SW480 (cell line): ENCODE results near the gene TMEM161A.
"Not testable (repeated sequence)": the region's sequence is repeated elsewhere in the genome, so short reads cannot be mapped to it uniquely, and the experiment has no call there.

Experiments
- DNase-seq: peaks from one replicate; pipeline ENCODE4 v3.0.0-alpha.2; 2016; ENCODE audit warnings: low spot score

The TMEM161A gene

DNA sequence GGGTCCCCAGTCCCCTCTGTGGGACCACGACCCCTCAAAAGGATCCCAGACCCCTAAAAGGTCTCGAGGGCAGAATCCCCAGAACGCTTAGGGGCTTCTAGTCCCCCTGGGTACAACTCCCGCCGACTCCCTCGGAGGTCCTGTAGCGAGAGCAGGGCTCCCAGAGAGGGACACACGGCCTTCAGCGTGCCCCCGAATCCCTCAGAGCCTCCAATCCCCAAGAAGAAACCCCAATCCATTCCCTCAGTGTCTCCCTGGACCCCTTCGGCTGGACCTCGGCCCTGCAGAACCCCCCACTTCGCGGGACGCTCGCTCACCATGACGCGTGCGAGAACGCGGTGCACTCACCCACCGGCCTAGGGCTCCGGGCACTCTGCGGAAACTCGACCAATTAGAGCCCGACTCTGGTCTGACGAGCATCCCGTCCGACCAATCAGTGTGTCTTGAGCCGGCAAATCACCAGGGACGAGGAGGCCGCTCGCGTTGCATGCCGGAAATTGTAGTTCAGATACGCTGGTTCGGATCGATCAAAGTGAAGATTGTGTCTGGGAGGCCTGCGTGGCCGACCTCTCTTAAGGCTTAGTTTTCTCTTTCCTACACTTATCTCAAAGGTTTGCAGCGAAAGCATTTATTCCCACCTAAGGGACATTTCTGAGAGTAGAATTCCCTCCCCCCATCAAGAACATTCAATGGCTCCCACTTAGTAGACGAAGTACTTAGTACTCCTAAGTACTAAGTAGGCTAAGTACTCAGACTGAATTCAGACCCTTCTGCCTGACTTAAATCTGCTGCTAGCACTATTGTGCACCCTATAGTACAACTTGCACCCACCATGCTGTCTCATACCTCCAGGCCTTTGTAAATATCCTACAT lies at the start of gene TMEM161A:
Gene TMEM161A, minus strand, starts transcription at position 370 of the 873 bp plus-strand sequence. Its CDS starts 50 bp downstream, at position 320.
- peak; percentile 97 for DNase-seq

GRCh38 chr19:19186742-19187141 lies 48.5 kb upstream of the TMEM161A start:
- DNase-seq, result no peak

- peak; percentile 54 for DNase-seq
Measured at GRCh38 chr19:19185853-19186740, 47.8 kb upstream of the TMEM161A start.

DNA sequence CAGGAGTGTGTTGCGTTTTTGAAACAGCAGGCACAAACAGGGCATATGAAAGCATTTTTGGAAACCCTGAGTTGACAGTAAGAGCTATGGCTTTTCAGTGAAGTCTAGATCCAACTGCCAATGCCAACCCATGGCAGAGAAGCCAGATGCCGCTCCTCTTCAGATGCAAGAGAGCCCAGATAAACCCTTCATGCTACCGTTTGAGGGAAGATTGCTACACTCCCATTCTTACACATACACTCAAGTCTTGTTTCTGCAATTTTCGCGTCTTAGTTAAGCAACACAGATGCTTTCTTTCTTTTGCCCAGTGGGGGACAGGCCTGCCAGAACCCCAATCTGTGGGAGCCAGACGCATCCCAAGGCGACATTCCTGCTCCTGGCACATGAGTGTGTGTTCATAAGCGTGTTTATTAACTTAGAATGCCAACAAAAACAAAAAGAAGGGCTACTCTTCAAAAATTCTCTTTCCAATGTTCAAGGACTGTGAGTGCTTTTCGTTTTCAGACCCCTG lies 43.3 kb upstream of the TMEM161A start:
- DNase-seq, result no peak

GRCh38 chr19:19179548-19180441 lies 41.5 kb upstream of the TMEM161A start:
- DNase-seq, result peak; percentile 72

DNA sequence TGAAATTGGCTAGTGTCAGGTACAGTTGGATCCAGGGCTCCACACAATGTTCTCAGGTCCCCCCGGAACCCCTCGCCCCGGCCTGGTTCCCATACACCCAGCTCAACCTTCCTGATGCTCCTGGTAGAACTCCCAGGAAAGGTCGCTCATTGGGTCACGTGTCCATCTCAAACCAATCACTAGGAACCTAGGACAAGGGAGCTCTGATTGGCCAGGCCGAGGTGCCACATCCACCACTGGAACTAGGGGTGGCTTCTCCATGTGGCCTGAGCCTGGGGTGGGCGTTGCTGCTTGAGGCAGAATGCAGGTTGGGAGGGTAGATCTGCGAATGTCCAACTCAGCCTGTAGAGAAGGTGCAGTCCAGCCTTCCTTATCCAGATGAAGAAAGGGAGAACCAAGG lies 38.7 kb upstream of the TMEM161A start:
- no peak for DNase-seq

DNA sequence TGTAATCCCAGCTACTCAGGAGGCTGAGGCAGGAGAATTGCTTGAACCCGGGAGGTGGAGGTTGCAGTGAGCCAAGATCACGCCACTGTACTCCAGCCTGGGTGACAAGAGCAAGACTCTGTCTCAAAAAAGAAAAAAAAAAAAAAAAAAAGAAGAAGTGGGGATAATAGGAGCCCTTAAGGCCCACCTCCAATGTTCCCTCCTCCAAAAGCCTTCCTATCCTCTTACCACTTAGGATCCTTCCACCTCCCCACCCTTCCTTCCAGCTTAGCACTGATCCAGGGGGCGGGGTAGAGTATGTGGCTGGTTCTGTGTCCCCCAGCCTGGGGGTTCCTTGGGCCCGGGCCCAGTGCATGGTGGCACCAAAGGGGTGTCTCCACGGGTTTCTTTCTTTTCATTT lies 35.0 kb upstream of the TMEM161A start:
- DNase-seq, result not testable (repeated sequence)

GRCh38 chr19:19171821-19172532 lies 33.7 kb upstream of the TMEM161A start:
- peak; percentile 68 for DNase-seq

GRCh38 chr19:19170873-19171672 lies 32.8 kb upstream of the TMEM161A start:
- DNase-seq, result no peak

DNA sequence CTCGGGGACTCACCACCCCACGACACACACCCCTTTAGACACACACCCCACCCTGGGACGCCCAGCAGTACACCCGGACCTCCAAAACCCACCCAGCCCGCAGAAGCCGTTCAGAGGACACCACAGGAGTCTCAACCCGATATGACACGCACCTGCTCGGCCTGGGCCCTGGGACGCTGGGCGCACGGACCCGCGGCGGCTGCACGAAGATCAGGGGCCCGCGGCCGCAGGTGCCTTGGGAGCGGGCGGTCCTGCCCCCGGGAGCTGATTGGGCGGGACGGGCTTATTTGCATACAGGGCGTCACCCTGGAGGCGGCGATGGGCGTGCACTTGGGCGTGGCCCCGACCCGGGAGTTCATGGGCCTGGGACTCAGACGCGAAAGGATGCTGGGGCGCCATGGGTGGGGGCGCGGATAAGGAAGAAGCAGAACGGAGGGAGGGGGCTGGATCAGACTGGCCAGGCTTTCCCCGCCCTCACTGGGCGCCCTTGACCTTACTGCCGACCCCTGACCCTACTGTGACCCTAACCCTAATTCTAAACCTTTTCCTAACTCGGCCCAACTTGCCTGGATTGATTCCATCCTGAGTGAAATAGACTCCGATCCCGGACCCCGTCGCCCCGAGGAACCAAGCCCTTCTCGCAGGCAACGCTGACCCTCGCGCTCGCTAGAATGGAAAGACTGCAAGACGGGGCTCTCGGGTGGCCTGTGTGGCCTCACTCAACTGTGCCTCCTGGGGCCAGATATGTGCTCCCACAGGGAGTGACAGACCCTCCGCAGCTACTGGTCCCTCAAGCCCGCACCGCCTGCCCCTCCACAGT lies 32.0 kb upstream of the TMEM161A start, which contains the start of gene MEF2B:
Gene MEF2B, minus strand, starts transcription at position 211 of the 820 bp plus-strand sequence. CDS start 19,528 bp downstream, outside the sequence.
- peak; percentile 87 for DNase-seq

- no peak for DNase-seq
Measured at GRCh38 chr19:19169236-19170052, 31.2 kb upstream of the TMEM161A start.

- DNase-seq, result no peak
Measured at GRCh38 chr19:19167612-19168011, 29.3 kb upstream of the TMEM161A start.

- no peak for DNase-seq
Measured at GRCh38 chr19:19165396-19165795, 27.1 kb upstream of the TMEM161A start.

GRCh38 chr19:19162495-19162894 lies 24.2 kb upstream of the TMEM161A start:
- DNase-seq, result no peak

DNA sequence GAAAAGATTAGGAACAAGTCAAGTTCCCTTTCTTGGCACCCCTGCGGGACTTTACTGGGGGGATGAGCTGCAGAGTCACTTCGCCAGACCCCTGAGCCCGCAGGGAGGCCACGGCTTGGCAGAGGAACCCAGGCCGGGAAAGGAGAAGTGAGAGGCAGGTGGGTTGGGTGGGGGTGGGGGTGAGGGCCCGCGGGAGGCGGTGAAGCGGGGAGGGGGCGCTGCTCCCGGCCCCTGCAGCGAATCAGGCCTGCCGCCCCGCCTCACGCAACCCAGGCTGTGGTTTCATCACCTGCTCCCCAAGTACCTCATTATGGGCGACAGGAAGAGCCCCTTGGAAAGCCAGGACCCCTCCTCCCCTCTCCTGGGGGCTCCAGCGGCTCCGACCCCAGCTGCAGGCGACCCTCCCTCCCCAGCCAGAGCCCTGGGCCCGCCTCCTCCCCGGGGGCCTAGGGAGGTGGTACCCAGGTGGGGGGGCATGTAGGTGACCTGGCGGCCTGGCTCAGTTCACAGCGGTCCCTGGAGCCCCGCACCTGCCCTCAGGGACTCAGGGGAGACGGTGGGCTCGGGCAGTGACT lies 22.3 kb upstream of the TMEM161A start:
- DNase-seq, result no peak

DNA sequence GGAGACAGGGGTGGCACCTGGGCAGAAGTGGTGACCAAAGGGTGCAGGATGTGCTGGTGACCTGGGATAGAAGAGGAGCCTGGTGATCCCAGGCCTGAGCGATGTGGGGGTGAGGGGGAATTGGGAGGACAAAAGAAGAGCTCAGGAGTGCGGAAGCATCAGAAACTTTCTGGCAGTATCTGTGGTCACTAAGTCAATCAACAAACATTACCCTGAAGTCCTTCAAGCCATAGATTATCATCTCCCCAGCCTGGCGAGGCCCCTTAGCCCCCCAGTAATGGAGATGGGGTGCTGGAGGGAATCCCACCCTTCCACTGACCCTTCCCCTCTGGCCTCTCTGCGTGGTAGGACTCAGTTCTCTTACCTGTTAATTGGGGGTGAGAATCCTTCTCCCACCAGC lies 21.3 kb upstream of the TMEM161A start:
- DNase-seq, result no peak

- no peak for DNase-seq
Measured at GRCh38 chr19:19157808-19158207, 19.5 kb upstream of the TMEM161A start.
